ENCODE results near the gene STARD3NL.

The STARD3NL gene

DNA sequence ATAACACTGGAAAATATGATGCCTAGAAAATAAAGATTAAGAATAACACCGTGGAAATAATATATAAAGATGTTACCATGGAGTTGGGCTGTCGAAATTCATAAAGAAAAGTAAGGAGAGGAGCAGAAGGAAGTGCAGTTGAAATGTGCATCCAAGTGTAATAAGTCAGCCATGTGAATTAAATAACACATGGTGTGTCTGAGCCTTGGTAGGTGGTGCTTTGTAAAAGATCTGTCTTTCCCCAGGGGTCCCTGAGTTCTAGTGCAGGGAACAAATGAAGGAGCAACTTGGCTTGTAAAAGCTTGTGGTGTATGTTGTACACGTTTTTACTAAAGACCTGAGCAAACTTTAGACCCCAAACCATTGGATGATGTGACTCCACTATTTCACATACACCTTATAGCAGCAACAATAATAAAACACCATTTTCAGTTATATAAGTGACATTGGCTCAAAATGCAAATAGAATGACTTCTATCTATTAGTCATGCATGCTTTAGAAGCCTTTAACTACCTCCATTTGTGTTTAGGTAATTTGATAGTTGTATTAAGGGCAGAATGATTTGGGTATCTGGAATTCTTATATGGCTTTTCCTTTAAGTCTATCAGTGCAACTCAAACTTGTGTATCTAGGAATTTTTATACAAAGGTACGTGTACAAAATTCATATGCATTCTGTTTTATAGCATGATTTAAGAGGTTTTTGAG, 11.3 kb downstream of the STARD3NL start:
- no peak for DNase-seq (ENCODE audit: low read depth)
- TF ChIP-seq, protein P1, sequence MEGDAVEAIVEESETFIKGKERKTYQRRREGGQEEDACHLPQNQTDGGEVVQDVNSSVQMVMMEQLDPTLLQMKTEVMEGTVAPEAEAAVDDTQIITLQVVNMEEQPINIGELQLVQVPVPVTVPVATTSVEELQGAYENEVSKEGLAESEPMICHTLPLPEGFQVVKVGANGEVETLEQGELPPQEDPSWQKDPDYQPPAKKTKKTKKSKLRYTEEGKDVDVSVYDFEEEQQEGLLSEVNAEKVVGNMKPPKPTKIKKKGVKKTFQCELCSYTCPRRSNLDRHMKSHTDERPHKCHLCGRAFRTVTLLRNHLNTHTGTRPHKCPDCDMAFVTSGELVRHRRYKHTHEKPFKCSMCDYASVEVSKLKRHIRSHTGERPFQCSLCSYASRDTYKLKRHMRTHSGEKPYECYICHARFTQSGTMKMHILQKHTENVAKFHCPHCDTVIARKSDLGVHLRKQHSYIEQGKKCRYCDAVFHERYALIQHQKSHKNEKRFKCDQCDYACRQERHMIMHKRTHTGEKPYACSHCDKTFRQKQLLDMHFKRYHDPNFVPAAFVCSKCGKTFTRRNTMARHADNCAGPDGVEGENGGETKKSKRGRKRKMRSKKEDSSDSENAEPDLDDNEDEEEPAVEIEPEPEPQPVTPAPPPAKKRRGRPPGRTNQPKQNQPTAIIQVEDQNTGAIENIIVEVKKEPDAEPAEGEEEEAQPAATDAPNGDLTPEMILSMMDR (IDR thresholded peaks at IDR 0.05; ENCODE audit: low read depth, low read length, missing control alignments), result no peak
- no peak overlapping the region for H3K4me3 ChIP-seq (ENCODE audit: low read depth, low read length)
- in situ Hi-C loops (cut with HindIII; ENCODE audit: low sequenced_read_pairs), result no loop called here

DNA sequence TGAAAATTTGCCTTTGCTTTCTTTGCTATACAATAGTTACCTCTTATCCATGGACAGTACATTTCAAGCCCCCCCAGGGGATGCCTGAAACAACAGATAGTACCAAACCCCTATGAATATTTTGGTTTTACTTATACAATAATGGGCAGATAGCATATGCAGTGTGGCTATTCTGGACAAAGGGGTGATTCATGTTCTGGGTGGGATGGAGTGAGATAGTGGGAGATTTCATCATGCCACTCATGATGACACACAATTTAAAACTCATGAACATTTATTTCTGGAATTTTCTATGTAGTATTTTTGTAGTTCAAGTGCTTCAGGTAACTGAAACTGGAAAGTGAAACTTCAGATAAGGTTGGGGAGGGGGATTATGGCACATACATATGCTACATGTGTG, 12.0 kb downstream of the STARD3NL start:
- in situ Hi-C loops (cut with HindIII; ENCODE audit: low sequenced_read_pairs), result no loop called here
- DNase-seq (ENCODE audit: low read depth), result no peak
- TF ChIP-seq, protein P1 (IDR thresholded peaks at IDR 0.05; ENCODE audit: low read depth, low read length, missing control alignments), result no peak
- no peak overlapping the region for H3K4me3 ChIP-seq (ENCODE audit: low read depth, low read length)

DNA sequence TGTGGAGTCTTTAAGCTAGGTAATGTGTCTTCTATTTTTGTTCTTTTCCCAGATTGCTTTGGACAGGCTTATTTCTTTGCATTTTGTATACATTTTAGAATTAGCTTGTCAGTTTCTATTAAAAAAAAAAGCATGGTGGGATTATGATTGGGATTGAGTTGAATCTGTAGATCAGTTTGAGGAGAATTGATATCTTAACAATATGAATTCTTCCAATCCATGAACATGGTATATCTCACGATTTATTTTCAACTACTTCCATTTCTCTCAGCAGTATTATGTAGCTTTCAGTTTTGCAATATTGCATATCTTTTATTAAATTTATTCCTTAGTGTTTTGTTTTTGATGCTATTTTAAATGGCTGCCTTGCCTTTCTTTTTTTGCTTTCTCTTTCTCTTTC, 13.7 kb downstream of the STARD3NL start:
- in situ Hi-C loops (cut with HindIII; ENCODE audit: low sequenced_read_pairs), result no loop called here

DNA sequence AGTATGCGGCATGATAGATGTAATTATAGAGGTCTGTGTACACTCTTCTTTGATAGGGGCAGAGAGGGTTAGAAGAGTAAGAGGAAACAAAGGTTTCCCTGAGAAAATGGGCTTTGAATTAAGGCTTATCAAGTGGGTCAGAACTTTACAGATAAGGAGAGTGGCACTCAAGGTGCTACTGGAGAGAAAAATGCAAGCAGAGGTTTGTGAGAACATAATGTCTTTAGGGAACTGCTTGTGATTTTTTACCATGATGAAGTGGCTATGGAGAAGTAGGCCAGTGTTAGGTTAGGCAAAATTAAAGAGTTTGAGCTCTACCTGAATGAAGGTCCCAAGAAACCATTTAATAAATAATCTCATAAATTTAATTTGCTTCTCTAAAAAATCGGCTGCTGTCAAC, 14.3 kb downstream of the STARD3NL start:
- DNase-seq (ENCODE audit: low read depth), result no peak
- in situ Hi-C loops (cut with HindIII; ENCODE audit: low sequenced_read_pairs), result no loop called here
- TF ChIP-seq, protein P1 (IDR thresholded peaks at IDR 0.05; ENCODE audit: low read depth, low read length, missing control alignments), result no peak

More for the DNA sequence above, 13.7 kb downstream of the STARD3NL start:
- DNase-seq (ENCODE audit: low read depth), result no peak
- TF ChIP-seq, protein P1 (IDR thresholded peaks at IDR 0.05; ENCODE audit: low read depth, low read length, missing control alignments), result no peak
- no peak overlapping the region for H3K4me3 ChIP-seq (ENCODE audit: low read depth, low read length)

DNA sequence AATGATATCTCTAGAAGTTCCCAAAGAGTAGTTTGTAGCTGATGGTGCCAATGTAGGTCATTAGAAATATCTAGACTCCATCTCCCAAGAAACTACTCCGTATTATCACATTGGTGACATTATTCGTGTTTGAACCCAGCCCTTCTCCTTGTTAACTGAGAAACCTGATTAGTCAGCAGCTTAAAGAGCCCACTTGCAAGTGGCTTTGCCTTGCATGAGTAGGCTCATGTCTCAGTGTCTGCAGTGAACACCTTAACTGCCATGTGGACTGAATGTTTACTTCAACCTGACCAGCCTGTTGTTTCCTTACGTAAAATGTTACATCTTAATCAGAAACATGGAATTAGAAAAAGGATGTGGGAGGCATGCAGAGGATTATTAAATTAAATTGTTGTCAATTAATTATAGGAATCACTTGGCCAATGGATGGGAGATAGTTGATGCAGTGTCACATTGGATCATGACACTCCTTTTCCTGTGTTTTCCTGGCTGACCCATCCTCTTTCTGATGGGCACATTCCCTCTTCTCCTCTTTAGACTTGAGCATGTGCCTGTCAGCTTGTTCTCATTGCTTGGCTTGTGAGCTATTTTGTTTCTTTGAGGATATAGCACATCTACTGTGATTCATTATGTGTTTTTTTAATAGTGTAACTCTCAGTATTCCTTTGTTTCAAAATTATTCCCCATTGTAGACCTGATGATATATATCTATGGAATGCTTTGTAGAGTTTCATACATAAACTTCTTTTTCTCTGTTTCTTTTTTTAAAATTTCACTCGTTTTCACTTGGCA, 18.0 kb downstream of the STARD3NL start:
- TF ChIP-seq, protein P1 (IDR thresholded peaks at IDR 0.05; ENCODE audit: low read depth, low read length, missing control alignments), result no peak
- H3K4me3 ChIP-seq (ENCODE audit: low read depth, low read length), result no peak overlapping the region
- in situ Hi-C loops (cut with HindIII; ENCODE audit: low sequenced_read_pairs), result no loop called here
- no peak for DNase-seq (ENCODE audit: low read depth)

More for the DNA sequence above, 14.3 kb downstream of the STARD3NL start:
- H3K4me3 ChIP-seq (ENCODE audit: low read depth, low read length), result no peak overlapping the region

DNA sequence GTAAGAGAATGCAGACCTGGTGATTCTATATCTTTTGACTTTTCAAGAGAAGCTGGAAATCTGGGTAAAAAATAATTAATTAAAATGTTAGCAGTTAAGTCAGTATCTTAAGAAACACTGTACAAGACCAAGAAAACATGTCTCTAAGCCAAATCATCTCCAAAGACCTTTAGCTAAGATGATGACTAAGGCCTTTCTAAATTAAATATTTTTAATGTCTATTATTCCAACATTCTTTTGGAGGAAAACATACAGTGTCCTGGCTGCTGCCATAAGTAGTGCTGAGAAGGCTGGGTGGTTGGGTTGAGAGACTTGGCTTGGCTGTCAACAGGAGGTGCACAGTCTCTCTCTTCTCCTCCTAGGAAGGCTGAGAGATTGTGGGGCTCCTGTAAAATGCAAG, 20.3 kb downstream of the STARD3NL start:
- no peak for DNase-seq (ENCODE audit: low read depth)
- TF ChIP-seq, protein P1 (IDR thresholded peaks at IDR 0.05; ENCODE audit: low read depth, low read length, missing control alignments), result no peak
- in situ Hi-C loops (cut with HindIII; ENCODE audit: low sequenced_read_pairs), result no loop called here
- H3K4me3 ChIP-seq (ENCODE audit: low read depth, low read length), result no peak overlapping the region

Measured in astrocyte of the cerebellum (primary cell).